NT2/D1 (cell line): ENCODE measurements around the gene PRDM10.

Experiments used
- YY1 ChIP-seq: IDR thresholded peaks from 2 replicates; pipeline ENCODE4 v1.6.1; 2011; ENCODE audit not compliant: insufficient read length, insufficient read depth
- ZNF274 ChIP-seq: IDR thresholded peaks from 2 replicates; pipeline ENCODE4 v1.6.1; 2011; ENCODE audit warnings: mild to moderate bottlenecking, low read depth, low read length

GRCh38 chr11:129985823-129986222 lies 16.8 kb downstream of the PRDM10 start:
- no peak for TF ChIP-seq YY1
- TF ChIP-seq ZNF274: no peak
